Measurements from ENCODE around the gene CRTAC1.

Gene CRTAC1

GRCh38 chr10:97999923-98000248, 30.5 kb downstream of the CRTAC1 start:
- Histone ChIP-seq H3K27ac (no peak overlapping the region), H4K20me1 (no peaks in the 10 kb centered on the region), H3K27me3 (no peaks in the 10 kb centered on the region), H3K4me1 (peaks cover 0 to 8% (median 0%) of the 10 kb centered on the region in 10 experiments; a peak in 1 of 20 replicates), H3K9me3 (replicated peaks in 1 of 11) (peaks cover 30 to 37% (median 35%) of the 10 kb centered on the region in 11 experiments), H3K9ac (no peak overlapping the region), H3K4me2 (no peak overlapping the region), H3K4me3 (no peak overlapping the region), H3K36me3 (no peaks in the 10 kb centered on the region; a peak in 1 of 22 replicates)
- TF ChIP-seq Cebpa-rat (IDR thresholded peaks at IDR 0.05) = no peak

- Histone ChIP-seq H3K9ac (no peak overlapping the region), H3K27me3 (no peaks in the 10 kb centered on the region), H3K4me2 (no peak overlapping the region), H3K36me3 (no peaks in the 10 kb centered on the region; a peak in 1 of 22 replicates), H3K4me3 (no peak overlapping the region), H3K4me1 (peaks cover 0 to 6% (median 0%) of the 10 kb centered on the region in 10 experiments; a peak in 1 of 20 replicates), H3K27ac (no peak overlapping the region), H3K9me3 (replicated peaks in 1 of 11) (peaks cover 30 to 37% (median 35%) of the 10 kb centered on the region in 11 experiments), H4K20me1 (no peaks in the 10 kb centered on the region)
- TF ChIP-seq Cebpa-rat (IDR thresholded peaks at IDR 0.05) = no peak
Observed at GRCh38 chr10:97999066-97999922, 31.1 kb downstream of the CRTAC1 start.

GRCh38 chr10:97991871-97992270, 38.5 kb downstream of the CRTAC1 start:
- no peaks in the 10 kb centered on the region for H4K20me1 ChIP-seq
- H3K9me3 ChIP-seq (replicated peaks in 1 of 11) = peaks cover 0 to 4% (median 0%) of the 10 kb centered on the region in 11 experiments; a peak in 1 of 22 replicates
- H3K9ac ChIP-seq = no peak overlapping the region
- TF ChIP-seq Cebpa-rat (IDR thresholded peaks at IDR 0.05) = no peak
- H3K27me3 ChIP-seq = no peaks in the 10 kb centered on the region
- no peak overlapping the region for H3K4me3 ChIP-seq
- no peaks in the 10 kb centered on the region for H3K36me3 ChIP-seq
- H3K4me2 ChIP-seq = no peak overlapping the region
- no peaks in the 10 kb centered on the region for H3K4me1 ChIP-seq
- H3K27ac ChIP-seq = no peak overlapping the region

GRCh38 chr10:97981816-97982215, 48.6 kb downstream of the CRTAC1 start:
- Histone ChIP-seq H3K9ac (no peak overlapping the region), H3K27ac (no peak overlapping the region), H3K4me3 (no peak overlapping the region), H3K36me3 (no peaks in the 10 kb centered on the region), H3K27me3 (no peaks in the 10 kb centered on the region), H3K4me1 (no peaks in the 10 kb centered on the region), H3K9me3 (replicated peaks in 1 of 11) (no peaks in the 10 kb centered on the region), H3K4me2 (no peak overlapping the region), H4K20me1 (no peaks in the 10 kb centered on the region)
- no peak for TF ChIP-seq Cebpa-rat (IDR thresholded peaks at IDR 0.05)

GRCh38 chr10:97977673-97978072, 52.7 kb downstream of the CRTAC1 start:
- Histone ChIP-seq H3K4me2 (no peak overlapping the region), H3K27ac (no peak overlapping the region), H3K36me3 (no peaks in the 10 kb centered on the region), H3K9ac (no peak overlapping the region), H4K20me1 (no peaks in the 10 kb centered on the region), H3K27me3 (peaks cover 8 to 26% (median 20%) of the 10 kb centered on the region in 11 experiments), H3K4me1 (peaks cover 0 to 5% (median 0%) of the 10 kb centered on the region in 10 experiments; a peak in 1 of 20 replicates), H3K9me3 (replicated peaks in 1 of 11) (peaks cover 0 to 6% (median 0%) of the 10 kb centered on the region in 11 experiments; a peak in 3 of 22 replicates), H3K4me3 (no peak overlapping the region)
- TF ChIP-seq Cebpa-rat (IDR thresholded peaks at IDR 0.05) = no peak

- TF ChIP-seq Cebpa-rat (IDR thresholded peaks at IDR 0.05) = no peak
- Histone ChIP-seq H3K9me3 (replicated peaks in 1 of 11) (peaks cover 0 to 6% (median 0%) of the 10 kb centered on the region in 11 experiments; a peak in 3 of 22 replicates), H3K36me3 (no peaks in the 10 kb centered on the region), H3K9ac (no peak overlapping the region), H3K27me3 (peaks cover 8 to 26% (median 20%) of the 10 kb centered on the region in 11 experiments), H3K4me1 (peaks cover 0 to 5% (median 0%) of the 10 kb centered on the region in 10 experiments; a peak in 1 of 20 replicates), H3K4me3 (no peak overlapping the region), H3K4me2 (no peak overlapping the region), H4K20me1 (no peaks in the 10 kb centered on the region), H3K27ac (no peak overlapping the region)
Observed at GRCh38 chr10:97975598-97975997, 54.8 kb downstream of the CRTAC1 start.

- H3K9ac ChIP-seq = no peak overlapping the region
- H3K27ac ChIP-seq = no peak overlapping the region
- no peak overlapping the region for H3K4me3 ChIP-seq
- H3K4me2 ChIP-seq = no peak overlapping the region
- TF ChIP-seq Cebpa-rat (IDR thresholded peaks at IDR 0.05) = no peak
- no peaks in the 10 kb centered on the region for H3K36me3 ChIP-seq
- H3K4me1 ChIP-seq = peaks cover 0 to 5% (median 0%) of the 10 kb centered on the region in 10 experiments; a peak in 1 of 20 replicates
- H4K20me1 ChIP-seq = no peaks in the 10 kb centered on the region
- H3K27me3 ChIP-seq = peaks cover 8 to 26% (median 20%) of the 10 kb centered on the region in 11 experiments
- H3K9me3 ChIP-seq (replicated peaks in 1 of 11) = peaks cover 0 to 6% (median 0%) of the 10 kb centered on the region in 11 experiments; a peak in 3 of 22 replicates
Observed at GRCh38 chr10:97974526-97975525, 55.6 kb downstream of the CRTAC1 start.

GRCh38 chr10:97974100-97974499, 56.3 kb downstream of the CRTAC1 start:
- Histone ChIP-seq H4K20me1 (no peaks in the 10 kb centered on the region), H3K27me3 (peaks cover 8 to 26% (median 20%) of the 10 kb centered on the region in 11 experiments), H3K4me2 (no peak overlapping the region), H3K27ac (no peak overlapping the region), H3K36me3 (no peaks in the 10 kb centered on the region), H3K4me1 (peaks cover 0 to 5% (median 0%) of the 10 kb centered on the region in 10 experiments; a peak in 1 of 20 replicates), H3K9me3 (replicated peaks in 1 of 11) (peaks cover 0 to 6% (median 0%) of the 10 kb centered on the region in 11 experiments; a peak in 3 of 22 replicates), H3K9ac (no peak overlapping the region), H3K4me3 (no peak overlapping the region)
- TF ChIP-seq Cebpa-rat (IDR thresholded peaks at IDR 0.05) = no peak

Measured in BLaER1 treated with 17β-estradiol and CSF1 and Interleukin-3, amounts not matched to agents 10 nM and 100 nM (cell line).